Psoas muscle (tissue), 8 donors: ENCODE data around the gene FBN3. TPM values are rescaled to one million over a fixed set of nuclear protein-coding genes. Genes with fewer than 3 reads are reported as not detected.

Experiments
- ATAC-seq, 4 donors: fragments of 200-7000 bp; cut with Tn5 transposase; one replicate each; pipeline ENCODE4 v1.9.1; 2020; ENCODE audit warnings: moderate library complexity in 3 of 4, mild to moderate bottlenecking in 2 of 4
- DNase-seq, 2 donors: peaks; one replicate each; pipeline ENCODE4 v3.0.0-alpha.2; 2020
- H3K27ac ChIP-seq: fragments of 200-600 bp; one replicate; pipeline ENCODE4 v1.8.0; 2022
- H3K27me3 ChIP-seq, 3 donors: fragments of 200-600 bp in 1 of 3; one replicate each; pipeline versions ENCODE4 v1.6.1 to v1.8.0; 2013 to 2022; ENCODE audit warnings: low read length in 2 of 3, mild to moderate bottlenecking in 2 of 3, moderate library complexity in 1 of 3; ENCODE audit not compliant: insufficient read depth in 3 of 3
- H3K36me3 ChIP-seq, 2 donors: fragments of 200-600 bp in 1 of 2; one replicate each; pipeline versions ENCODE4 v1.6.1 to v1.8.0; 2013 to 2022; ENCODE audit warnings: low read depth in 1 of 2, mild to moderate bottlenecking in 1 of 2, moderate library complexity in 1 of 2; ENCODE audit not compliant: insufficient read depth in 1 of 2
- H3K4me1 ChIP-seq: fragments of 200-600 bp; one replicate; pipeline ENCODE4 v1.8.0; 2022
- H3K4me3 ChIP-seq: fragments of 200-600 bp; one replicate; pipeline ENCODE4 v1.8.0; 2022; ENCODE audit warnings: mild to moderate bottlenecking
- H3K9me3 ChIP-seq: fragments of 200-600 bp; one replicate; pipeline ENCODE4 v1.8.0; 2022
- WGBS, 3 donors: extraction: QIAGEN DNeasy Blood & Tissue Kit; methylation state at CpG; one replicate each; pipeline versions ENCODE4 v1.1.6 to v1.1.7; 2013; 5-methylcytosine and 5-hydroxymethylcytosine counted together
- intact Hi-C, 2 donors: fragments of 100-400 bp; cut with DNase I; formaldehyde crosslinking; loops; one replicate each; pipeline versions ENCODE4 v1.11.0 to v1.14.2; 2022
- polyA plus RNA-seq, 3 donors: library from polyadenylated mRNA; stranded (reverse); fragments of 200-250 nt; gene quantifications; one replicate each; pipeline ENCODE4 v1.2.3, GENCODE V29; 2013
- total RNA-seq, 4 donors: library from RNA; stranded (reverse); fragmentation: NEBNext Ultra II Directional in 2 of 4; extraction: Animal tissue kit (Norgen Biotek cat#: 25700) in 2 of 4; gene quantifications; one replicate each; pipeline versions ENCODE4 v1.2.1 to v1.2.4, GENCODE V29; 2021 to 2023
- TF ChIP-seq, protein P1 (sequence below): fragments of 200-600 bp; IDR thresholded peaks from one replicate; pipeline ENCODE4 v1.8.0; 2022; ENCODE audit warnings: antibody characterized with exemption
- donor health status: healthy with polysubstance abuse.
- donor health status: DM: no; HTN: no; CAD: no; lungs with moderate emphysema.
- donor health status: Bipolar disorder and iron deficiency.
- donor health status: healthy.
- donor health status: DM: yes; HTN: yes; CAD: no.
- donor health status: DM: no; HTN: no; CAD: no.
- donor health status: DM: no; HTN: no; CAD: no.
- donor health status: DM: yes; HTN: yes; CAD: no.

The FBN3 gene
- total and polyA plus RNA-seq, 7 donors, result 0.01 to 0.51 (median 0.02) TPM; not detected in 2

DNA sequence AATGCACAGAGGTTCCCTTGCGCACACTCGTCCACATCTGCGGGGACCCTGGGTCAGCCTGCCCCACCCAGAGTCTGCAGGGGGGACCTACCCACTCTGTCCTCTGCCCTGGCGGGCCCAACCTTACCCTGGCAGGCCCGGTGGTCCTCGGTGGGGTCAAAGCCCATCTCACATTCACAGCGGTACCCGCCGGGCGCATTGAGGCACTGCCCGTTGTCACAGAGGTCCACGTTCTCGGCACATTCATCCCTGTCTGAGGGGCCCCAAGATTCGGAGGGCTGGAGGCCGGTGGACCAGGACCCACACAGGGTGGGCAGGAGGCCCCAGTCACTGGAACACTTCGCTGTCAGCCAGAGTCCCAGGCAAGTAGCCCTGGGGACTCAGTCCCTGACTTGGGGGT lies 38.5 kb downstream of the FBN3 start:
- intact Hi-C loops, result no loop called here
- no peak overlapping the region for H3K27ac ChIP-seq
- H3K4me3 ChIP-seq, result no peak overlapping the region
- H3K36me3 ChIP-seq, result no peaks in the 10 kb centered on the region
- ATAC-seq (no peak), DNase-seq (no peak)
- H3K9me3 ChIP-seq, result no peaks in the 10 kb centered on the region
- H3K4me1 ChIP-seq, result no peaks in the 10 kb centered on the region
- no peaks in the 10 kb centered on the region for H3K27me3 ChIP-seq
- 96 to 97% (median 97%) methylated on average over 13 to 16 of the region's 16 CpGs for WGBS, 3 donors
- TF ChIP-seq, protein P1, sequence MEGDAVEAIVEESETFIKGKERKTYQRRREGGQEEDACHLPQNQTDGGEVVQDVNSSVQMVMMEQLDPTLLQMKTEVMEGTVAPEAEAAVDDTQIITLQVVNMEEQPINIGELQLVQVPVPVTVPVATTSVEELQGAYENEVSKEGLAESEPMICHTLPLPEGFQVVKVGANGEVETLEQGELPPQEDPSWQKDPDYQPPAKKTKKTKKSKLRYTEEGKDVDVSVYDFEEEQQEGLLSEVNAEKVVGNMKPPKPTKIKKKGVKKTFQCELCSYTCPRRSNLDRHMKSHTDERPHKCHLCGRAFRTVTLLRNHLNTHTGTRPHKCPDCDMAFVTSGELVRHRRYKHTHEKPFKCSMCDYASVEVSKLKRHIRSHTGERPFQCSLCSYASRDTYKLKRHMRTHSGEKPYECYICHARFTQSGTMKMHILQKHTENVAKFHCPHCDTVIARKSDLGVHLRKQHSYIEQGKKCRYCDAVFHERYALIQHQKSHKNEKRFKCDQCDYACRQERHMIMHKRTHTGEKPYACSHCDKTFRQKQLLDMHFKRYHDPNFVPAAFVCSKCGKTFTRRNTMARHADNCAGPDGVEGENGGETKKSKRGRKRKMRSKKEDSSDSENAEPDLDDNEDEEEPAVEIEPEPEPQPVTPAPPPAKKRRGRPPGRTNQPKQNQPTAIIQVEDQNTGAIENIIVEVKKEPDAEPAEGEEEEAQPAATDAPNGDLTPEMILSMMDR, result no peak

DNA sequence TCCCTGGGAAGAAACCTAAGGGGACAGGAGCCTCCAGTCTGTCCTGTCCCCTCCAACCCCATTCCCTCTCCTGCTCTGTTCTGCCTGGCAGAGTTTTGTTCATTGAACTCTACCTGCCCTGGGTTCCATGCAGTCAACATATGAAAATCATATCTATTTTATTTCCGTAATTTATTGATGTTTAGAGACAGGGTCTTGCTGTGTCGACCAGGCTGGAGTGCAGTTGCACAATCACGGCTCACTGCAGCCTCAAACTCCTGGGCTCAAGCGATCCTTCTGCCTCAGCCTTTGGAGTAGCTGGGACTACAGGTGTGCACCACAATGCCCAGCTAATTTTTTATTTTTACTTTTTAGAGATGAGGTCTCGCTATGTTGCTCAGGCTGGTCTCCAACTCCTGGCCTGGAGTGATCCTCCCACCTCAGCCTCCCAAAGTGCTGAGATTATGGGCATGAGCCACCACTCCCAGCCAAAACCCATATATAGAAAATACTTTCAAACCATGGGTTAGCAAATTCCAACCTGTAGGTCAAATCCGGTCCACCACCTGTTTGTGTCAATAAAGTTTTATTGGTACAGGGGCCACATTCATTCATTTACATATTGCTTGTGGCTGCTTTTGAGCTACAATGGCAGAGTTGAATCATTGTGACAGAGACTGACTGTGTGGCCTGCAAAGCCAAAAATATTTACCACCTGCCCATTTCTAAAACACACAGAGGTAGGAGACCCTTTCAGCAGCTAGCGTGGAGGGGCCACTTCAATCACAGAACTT lies 39.3 kb downstream of the FBN3 start:
- Histone ChIP-seq H3K4me1 (no peaks in the 10 kb centered on the region), H3K27me3 (no peaks in the 10 kb centered on the region), H3K9me3 (no peaks in the 10 kb centered on the region), H3K36me3 (no peaks in the 10 kb centered on the region), H3K27ac (no peak overlapping the region), H3K4me3 (no peak overlapping the region)
- WGBS, 3 donors, result 80 to 95% (median 93%) methylated on average over 7 of the region's 7 CpGs
- ATAC-seq (no peak), DNase-seq (no peak)
- intact Hi-C loops, result no loop called here
- TF ChIP-seq, protein P1, result no peak

DNA sequence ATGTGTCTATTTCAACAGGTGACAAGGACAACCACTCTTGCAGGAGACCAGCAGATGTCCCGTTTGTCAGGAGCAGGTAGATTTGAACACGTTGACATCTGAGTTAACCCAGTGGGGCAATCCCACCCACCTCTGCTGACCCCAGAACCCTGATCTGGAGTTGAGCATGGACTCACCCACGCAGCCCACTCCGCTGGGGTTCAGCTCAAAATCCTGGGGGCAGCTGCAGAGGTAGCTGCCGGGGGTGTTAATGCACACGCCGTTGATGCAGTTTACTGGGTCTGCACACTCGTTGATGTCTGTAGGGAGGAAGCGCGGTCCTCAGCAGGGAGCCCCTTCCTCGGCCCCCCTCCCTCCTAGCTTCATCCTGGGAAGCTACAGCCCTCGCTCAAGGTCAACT lies 39.9 kb downstream of the FBN3 start:
- Histone ChIP-seq H3K27ac (no peak overlapping the region), H3K9me3 (no peaks in the 10 kb centered on the region), H3K36me3 (no peaks in the 10 kb centered on the region), H3K27me3 (no peaks in the 10 kb centered on the region), H3K4me3 (no peak overlapping the region), H3K4me1 (no peaks in the 10 kb centered on the region)
- no peak for DNase-seq
- TF ChIP-seq, protein P1, result no peak
- 72 to 85% (median 78%) methylated on average over 11 to 12 of the region's 12 CpGs for WGBS, 3 donors
- no peak for ATAC-seq
- intact Hi-C loops, result no loop called here

DNA sequence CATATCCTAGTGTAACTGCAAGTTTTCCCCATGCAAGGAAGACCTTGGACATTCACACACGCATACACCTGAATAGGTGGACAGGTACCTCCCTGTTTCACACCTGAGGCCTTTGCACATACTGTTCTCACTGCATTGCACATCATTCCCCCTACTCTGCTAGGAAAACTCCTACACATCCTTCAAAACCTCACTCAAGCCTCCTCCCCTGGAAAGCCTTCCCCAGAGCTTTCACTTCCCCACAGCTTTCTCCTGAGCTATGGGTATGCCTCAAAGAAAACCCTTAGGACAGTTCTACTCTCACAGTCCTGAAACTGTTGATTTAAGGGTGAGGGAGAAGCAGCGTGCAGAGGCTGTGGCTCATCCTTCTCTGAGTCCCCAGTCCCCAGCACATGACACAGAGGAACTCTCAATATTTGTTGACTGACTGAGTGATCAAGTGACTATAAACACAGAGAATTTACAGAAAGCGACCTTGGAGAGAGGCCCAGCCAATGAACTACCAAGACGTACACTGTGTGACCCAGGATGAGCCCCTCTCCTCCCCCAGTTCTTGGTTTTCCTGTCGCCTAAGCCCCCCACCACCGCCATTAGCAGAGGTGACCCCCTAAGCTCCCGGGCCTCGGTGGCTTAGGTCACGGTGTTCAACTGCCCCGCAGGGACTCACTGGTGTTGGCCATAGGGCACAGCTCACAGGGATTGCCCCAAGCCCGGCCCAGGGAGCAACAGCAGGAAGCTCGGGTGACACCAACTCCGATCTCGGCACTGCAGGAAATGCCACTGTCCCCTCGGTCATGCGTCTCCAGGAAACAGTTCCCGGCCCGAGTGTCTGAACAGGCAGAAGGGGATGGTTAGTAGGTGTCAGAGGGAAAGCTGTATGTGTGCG lies 40.6 kb downstream of the FBN3 start:
- no peak for DNase-seq
- H3K27ac ChIP-seq, result no peak overlapping the region
- H3K9me3 ChIP-seq, result no peaks in the 10 kb centered on the region
- no peak overlapping the region for H3K4me3 ChIP-seq
- intact Hi-C loops, result no loop called here
- H3K27me3 ChIP-seq, result no peaks in the 10 kb centered on the region
- no peaks in the 10 kb centered on the region for H3K36me3 ChIP-seq
- H3K4me1 ChIP-seq, result no peaks in the 10 kb centered on the region
- WGBS, 3 donors, result 71 to 85% (median 78%) methylated on average over 19 of the region's 19 CpGs
- TF ChIP-seq, protein P1, result no peak
- no peak for ATAC-seq
